ENCODE results near the gene PROK1. TPM values are rescaled to one million over a fixed set of nuclear protein-coding genes. Genes with fewer than 3 reads are reported as not detected.

Gene PROK1
- total RNA-seq, 3 donors from 2014 or later: not detected

DNA sequence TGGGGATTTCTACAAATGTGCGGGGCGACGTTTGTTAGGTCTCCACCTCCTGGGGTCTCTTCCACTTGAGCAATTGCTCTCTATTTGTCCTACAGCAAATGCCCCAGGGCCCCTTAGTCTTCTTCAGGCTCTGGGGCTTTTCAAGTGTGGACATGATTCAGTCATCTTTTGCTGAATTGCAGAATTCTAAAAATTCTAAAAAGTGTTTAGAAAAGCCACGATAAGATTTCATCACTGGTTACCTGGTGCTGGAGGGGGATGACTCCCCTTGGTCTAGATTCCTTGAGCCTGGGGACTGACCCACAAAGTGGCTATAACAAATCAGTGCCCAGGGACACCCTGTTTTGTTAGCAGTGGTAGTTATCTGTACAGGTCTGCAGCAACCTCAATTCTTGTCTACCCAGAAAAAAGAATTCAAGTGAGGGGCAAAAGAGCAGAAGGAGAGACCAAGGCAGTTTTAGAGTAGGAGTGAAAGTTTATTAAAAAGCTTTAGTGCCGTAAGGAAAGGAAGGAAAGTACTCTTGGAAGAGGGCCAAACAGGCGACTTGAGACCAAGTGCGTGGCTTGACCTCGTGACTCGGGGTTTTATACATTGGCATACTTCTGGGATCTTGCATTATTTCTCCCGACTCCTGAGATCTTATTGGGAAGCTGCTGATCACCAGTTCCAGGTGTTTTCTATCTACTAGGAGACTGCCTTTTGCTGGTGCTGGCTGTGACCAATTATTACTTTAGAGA is 25.2 kb downstream of the PROK1 start:
- no peak for DNase-seq

DNA sequence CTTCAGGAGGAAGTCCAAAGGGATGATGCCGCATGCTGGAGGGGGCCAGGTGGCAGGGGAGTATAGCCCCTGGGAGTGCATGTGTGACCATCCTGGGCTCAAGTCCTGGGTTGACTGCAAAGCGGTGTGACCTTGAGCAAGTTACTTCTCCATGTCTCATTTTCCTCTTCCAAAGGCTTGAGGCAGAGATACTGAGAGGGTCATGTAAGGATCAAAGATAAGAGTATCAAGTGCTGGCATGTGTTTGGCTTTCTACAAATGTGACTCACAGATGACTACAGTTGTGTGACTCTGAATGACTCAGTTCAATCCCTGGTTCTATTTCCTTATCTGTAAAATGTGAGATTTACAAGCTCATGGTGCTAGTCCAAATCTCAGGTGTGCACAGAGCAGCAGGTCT is 26.1 kb downstream of the PROK1 start:
- Histone ChIP-seq H3K4me3 (no peak overlapping the region), H3K9me3 (no peaks in the 10 kb centered on the region), H3K36me3 (ENCODE audit: low read depth) (no peaks in the 10 kb centered on the region), H3K4me1 (ENCODE audit: low read depth) (no peaks in the 10 kb centered on the region)
- intact Hi-C loops (cut with DNase I, micrococcal nuclease): no loop called here
- no peak for DNase-seq
- TF ChIP-seq, protein P1, sequence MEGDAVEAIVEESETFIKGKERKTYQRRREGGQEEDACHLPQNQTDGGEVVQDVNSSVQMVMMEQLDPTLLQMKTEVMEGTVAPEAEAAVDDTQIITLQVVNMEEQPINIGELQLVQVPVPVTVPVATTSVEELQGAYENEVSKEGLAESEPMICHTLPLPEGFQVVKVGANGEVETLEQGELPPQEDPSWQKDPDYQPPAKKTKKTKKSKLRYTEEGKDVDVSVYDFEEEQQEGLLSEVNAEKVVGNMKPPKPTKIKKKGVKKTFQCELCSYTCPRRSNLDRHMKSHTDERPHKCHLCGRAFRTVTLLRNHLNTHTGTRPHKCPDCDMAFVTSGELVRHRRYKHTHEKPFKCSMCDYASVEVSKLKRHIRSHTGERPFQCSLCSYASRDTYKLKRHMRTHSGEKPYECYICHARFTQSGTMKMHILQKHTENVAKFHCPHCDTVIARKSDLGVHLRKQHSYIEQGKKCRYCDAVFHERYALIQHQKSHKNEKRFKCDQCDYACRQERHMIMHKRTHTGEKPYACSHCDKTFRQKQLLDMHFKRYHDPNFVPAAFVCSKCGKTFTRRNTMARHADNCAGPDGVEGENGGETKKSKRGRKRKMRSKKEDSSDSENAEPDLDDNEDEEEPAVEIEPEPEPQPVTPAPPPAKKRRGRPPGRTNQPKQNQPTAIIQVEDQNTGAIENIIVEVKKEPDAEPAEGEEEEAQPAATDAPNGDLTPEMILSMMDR (IDR thresholded peaks at IDR 0.05): no peak
- ATAC-seq: peak; percentile 86

More for the DNA sequence above, 25.2 kb downstream of the PROK1 start:
- Histone ChIP-seq H3K4me3 (no peak overlapping the region), H3K9me3 (no peaks in the 10 kb centered on the region), H3K36me3 (ENCODE audit: low read depth) (no peaks in the 10 kb centered on the region), H3K4me1 (ENCODE audit: low read depth) (no peaks in the 10 kb centered on the region)
- TF ChIP-seq, protein P1 (IDR thresholded peaks at IDR 0.05): no peak
- ATAC-seq: no peak
- intact Hi-C loops (cut with DNase I, micrococcal nuclease): no loop called here

DNA sequence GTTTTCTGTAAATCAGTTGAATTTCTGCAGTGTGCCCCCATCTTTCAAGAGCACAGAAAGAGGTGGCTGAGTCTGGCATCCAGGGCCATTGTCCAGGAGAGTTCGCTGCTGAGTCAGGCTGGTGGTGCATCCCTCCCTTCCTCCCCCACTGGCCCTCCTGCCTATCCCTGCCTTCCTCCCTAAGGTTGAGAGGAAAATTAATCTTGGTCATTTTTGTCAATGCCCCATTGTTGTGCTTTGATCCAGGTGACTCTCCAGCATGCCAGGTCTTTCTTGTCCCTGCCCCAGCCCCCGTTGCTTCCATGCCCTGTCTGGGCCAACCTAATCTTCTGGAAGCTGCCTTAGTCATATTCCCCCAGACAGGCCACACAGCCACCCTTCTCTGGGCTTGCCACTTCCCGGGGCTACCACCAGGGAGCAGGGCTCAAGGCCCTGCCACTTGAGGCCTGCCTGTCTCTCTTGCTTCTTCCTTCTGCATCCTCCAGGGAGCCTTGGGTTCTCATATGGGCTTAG is 26.6 kb downstream of the PROK1 start:
- intact Hi-C loops (cut with DNase I, micrococcal nuclease): no loop called here
- Histone ChIP-seq H3K36me3 (ENCODE audit: low read depth) (no peaks in the 10 kb centered on the region), H3K4me1 (ENCODE audit: low read depth) (no peaks in the 10 kb centered on the region), H3K4me3 (no peak overlapping the region), H3K9me3 (no peaks in the 10 kb centered on the region)
- ATAC-seq (peak; percentile 25), DNase-seq (no peak)
- TF ChIP-seq, protein P1 (IDR thresholded peaks at IDR 0.05): no peak

DNA sequence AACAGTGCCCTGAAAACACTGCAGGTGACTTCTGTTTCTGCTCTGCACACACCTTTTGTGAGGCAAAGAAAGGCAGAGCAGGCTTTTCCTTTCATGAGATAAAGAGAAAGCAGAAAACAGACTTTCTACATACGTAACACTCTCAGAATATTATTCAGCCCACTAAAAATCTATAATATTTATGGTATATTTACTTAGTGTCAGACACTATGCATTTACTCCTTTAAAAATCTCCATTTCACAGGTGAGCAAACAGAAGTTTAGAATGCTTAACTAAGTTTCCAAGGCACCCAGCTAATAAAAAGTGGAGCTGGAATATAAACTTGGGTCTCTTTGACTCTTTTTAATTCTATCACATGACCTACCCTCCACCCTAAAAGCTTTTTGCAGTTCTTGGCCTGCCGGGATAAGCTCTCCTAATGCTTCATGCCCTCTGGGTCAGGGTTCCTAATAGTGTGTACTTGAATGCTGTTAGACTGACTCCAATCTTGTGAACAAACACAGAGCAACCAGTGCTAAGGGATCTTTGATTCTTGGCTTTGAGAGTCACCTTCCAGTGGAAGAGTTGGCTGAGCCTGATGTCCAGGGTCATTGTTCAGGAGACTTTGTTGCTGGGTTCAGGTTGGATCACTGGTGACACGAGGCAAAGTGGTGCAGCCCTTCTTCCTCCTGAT is 27.2 kb downstream of the PROK1 start:
- Histone ChIP-seq H3K4me3 (no peak overlapping the region), H3K9me3 (no peaks in the 10 kb centered on the region), H3K36me3 (ENCODE audit: low read depth) (no peaks in the 10 kb centered on the region), H3K4me1 (ENCODE audit: low read depth) (no peaks in the 10 kb centered on the region)
- ATAC-seq: no peak
- TF ChIP-seq, protein P1 (IDR thresholded peaks at IDR 0.05): no peak
- no peak for DNase-seq
- intact Hi-C loops (cut with DNase I, micrococcal nuclease): no loop called here

DNA sequence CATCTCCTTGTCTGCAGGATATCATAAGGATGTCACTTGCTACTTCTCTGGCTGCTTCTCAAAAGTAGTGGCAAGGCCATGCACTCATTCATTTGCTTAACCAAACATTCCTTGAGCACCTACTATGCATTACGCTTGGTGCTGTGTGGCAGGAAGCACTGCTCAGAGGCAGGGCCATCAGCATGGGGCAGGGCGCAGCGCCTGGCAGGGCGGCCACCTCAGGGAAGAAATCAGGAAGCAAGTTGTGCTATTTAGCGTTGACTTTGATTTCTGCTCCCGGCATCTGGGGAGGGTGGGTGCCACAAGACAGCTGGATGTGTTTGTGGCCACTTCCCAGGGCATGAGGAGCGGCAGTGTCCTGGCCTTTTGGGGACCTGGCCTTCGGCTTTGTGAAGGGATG is 27.9 kb downstream of the PROK1 start:
- no peaks in the 10 kb centered on the region for H3K9me3 ChIP-seq
- peak; percentile 58 for ATAC-seq
- H3K36me3 ChIP-seq (ENCODE audit: low read depth): no peaks in the 10 kb centered on the region
- intact Hi-C loops (cut with DNase I, micrococcal nuclease): no loop called here
- TF ChIP-seq, protein P1 (IDR thresholded peaks at IDR 0.05): no peak
- DNase-seq: no peak
- no peaks in the 10 kb centered on the region for H3K4me1 ChIP-seq (ENCODE audit: low read depth)
- H3K4me3 ChIP-seq: no peak overlapping the region
